Natural killer cell (primary cell): ENCODE measurements around the gene ALOXE3. TPM values are rescaled to one million over a fixed set of nuclear protein-coding genes. Genes with fewer than 3 reads are reported as not detected.

Experiments
- ATAC-seq, 3 donors: fragments of 150-1000 bp in 2 of 3; fragments of 200-7000 bp in 1 of 3; cut with Tn5 transposase; 1 replicate in 1 of 3; 2 replicates in 2 of 3; pipeline ENCODE4 v1.10.0; 2021; ENCODE audit warnings: mild to moderate bottlenecking in 2 of 3, moderate library complexity in 2 of 3
- DNase-seq, 2 donors: peaks; one replicate each; pipeline versions ENCODE4 v3.0.0 to v3.0.0-alpha.2; 2013 to 2021; ENCODE audit warnings: mixed read lengths in 1 of 2
- H3K27ac ChIP-seq: one replicate; pipeline ENCODE4 v1.5.1; 2013; ENCODE audit warnings: mild to moderate bottlenecking, low read length
- H3K27me3 ChIP-seq: one replicate; pipeline ENCODE4 v1.6.1; 2013; ENCODE audit warnings: low read length; ENCODE audit not compliant: control insufficient read depth, insufficient read depth
- H3K36me3 ChIP-seq: one replicate; pipeline ENCODE4 v1.6.1; 2013; ENCODE audit warnings: low read length; ENCODE audit not compliant: control insufficient read depth, insufficient read depth
- H3K4me1 ChIP-seq: one replicate; pipeline ENCODE4 v1.6.1; 2013; ENCODE audit warnings: low read length; ENCODE audit not compliant: control insufficient read depth, insufficient read depth
- H3K4me3 ChIP-seq: one replicate; pipeline ENCODE4 v1.5.1; 2013; ENCODE audit warnings: low read length
- H3K9me3 ChIP-seq: one replicate; pipeline ENCODE4 v1.6.1; 2013; ENCODE audit warnings: low read length; ENCODE audit not compliant: control insufficient read depth, insufficient read depth
- H3K27ac Mint-ChIP-seq, 2 donors: one replicate each; pipeline ENCODE4 v1.8.0; 2022; ENCODE audit warnings: mild to moderate bottlenecking in 2 of 2, mixed read lengths in 2 of 2, moderate library complexity in 1 of 2
- H3K27me3 Mint-ChIP-seq, 2 donors: one replicate each; pipeline ENCODE4 v1.8.0; 2022; ENCODE audit warnings: low read depth in 2 of 2, mixed read lengths in 2 of 2
- H3K36me3 Mint-ChIP-seq: one replicate; pipeline ENCODE4 v1.8.0; 2022; ENCODE audit warnings: mixed read lengths
- H3K4me1 Mint-ChIP-seq, 2 donors: one replicate each; pipeline ENCODE4 v1.8.0; 2022; ENCODE audit warnings: mixed read lengths in 2 of 2
- H3K4me3 Mint-ChIP-seq: one replicate; pipeline ENCODE4 v1.8.0; 2022; ENCODE audit warnings: mild to moderate bottlenecking, moderate library complexity, mixed read lengths
- H3K9me3 Mint-ChIP-seq, 2 donors: one replicate each; pipeline ENCODE4 v1.8.0; 2022; ENCODE audit warnings: mixed read lengths in 2 of 2
- CTCF ChIP-seq: fragments of 200-600 bp; IDR thresholded peaks from one replicate; pipeline ENCODE4 v1.8.0; 2022; ENCODE audit warnings: antibody characterized with exemption
- WGBS: methylation state at CpG from one replicate; pipeline ENCODE4 v1.1.7; 2013; ENCODE audit warnings: missing lambda C conversion rate; ENCODE audit not compliant: insufficient coverage; 5-methylcytosine and 5-hydroxymethylcytosine counted together
- intact Hi-C: fragments of 100-400 bp; cut with micrococcal nuclease; formaldehyde crosslinking; loops from one replicate; pipeline ENCODE4 v1.14.2; 2022
- total RNA-seq, 4 donors: library from RNA; stranded (reverse); fragments of 120-200 nt in 1 of 4; gene quantifications; one replicate each; pipeline versions ENCODE4 v1.2.3 to v1.2.4, GENCODE V29; 2013 to 2022

The ALOXE3 gene
- total RNA-seq, 3 donors from 2014 or later (not counting 1 experiment from before 2014, with no cell fraction given) = not detected

DNA sequence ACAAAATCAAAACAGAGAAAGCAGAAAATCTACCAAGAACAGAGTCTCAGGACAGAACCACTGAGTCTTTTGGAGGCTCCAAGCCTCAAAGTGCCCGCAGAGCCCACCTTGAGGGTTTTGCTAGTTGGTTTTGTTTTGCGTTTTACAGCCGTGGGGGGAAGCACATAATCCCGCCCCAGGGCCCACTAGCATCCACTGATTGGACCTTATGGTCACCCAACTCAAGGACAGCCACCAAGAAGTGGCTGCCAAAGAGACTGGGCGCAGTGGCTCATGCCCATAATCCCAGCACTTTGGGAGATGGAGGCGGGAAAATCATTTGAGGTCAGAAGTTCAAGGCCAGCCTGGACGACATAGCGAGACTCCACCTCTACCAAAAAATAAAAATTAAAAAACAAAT, 69.6 kb downstream of the ALOXE3 start:
- no peak overlapping the region for H3K4me3 ChIP-seq
- ATAC-seq (no peak), DNase-seq (no peak)
- no peak for TF ChIP-seq CTCF
- Mint-ChIP-seq H3K27me3 (no peaks in the 10 kb centered on the region), H3K4me1 (no peaks in the 10 kb centered on the region), H3K36me3 (no peaks in the 10 kb centered on the region), H3K9me3 (no peaks in the 10 kb centered on the region), H3K27ac (no peak overlapping the region), H3K4me3 (no peak overlapping the region)
- no peaks in the 10 kb centered on the region for H3K4me1 ChIP-seq
- no peaks in the 10 kb centered on the region for H3K36me3 ChIP-seq
- 90% methylated on average over 8 of the region's 8 CpGs for WGBS
- no peaks in the 10 kb centered on the region for H3K9me3 ChIP-seq
- no peak overlapping the region for H3K27ac ChIP-seq
- no peaks in the 10 kb centered on the region for H3K27me3 ChIP-seq
- intact Hi-C loops = no loop called here

- no peaks in the 10 kb centered on the region for H3K36me3 Mint-ChIP-seq
- no peaks in the 10 kb centered on the region for H3K4me1 Mint-ChIP-seq
- no peaks in the 10 kb centered on the region for H3K4me1 ChIP-seq
- DNase-seq (no peak), ATAC-seq (no peak)
- no peaks in the 10 kb centered on the region for H3K27me3 Mint-ChIP-seq
- no peak overlapping the region for H3K4me3 Mint-ChIP-seq
- intact Hi-C loops = no loop called here
- 90% methylated on average over 12 of the region's 12 CpGs for WGBS
- no peaks in the 10 kb centered on the region for H3K9me3 ChIP-seq
- H3K27me3 ChIP-seq = no peaks in the 10 kb centered on the region
- H3K36me3 ChIP-seq = no peaks in the 10 kb centered on the region
- H3K27ac Mint-ChIP-seq = no peak overlapping the region
- TF ChIP-seq CTCF = no peak
- no peak overlapping the region for H3K4me3 ChIP-seq
- H3K9me3 Mint-ChIP-seq = no peaks in the 10 kb centered on the region
- H3K27ac ChIP-seq = no peak overlapping the region
Measured at GRCh38 chr17:8048236-8048635, 70.1 kb downstream of the ALOXE3 start.

GRCh38 chr17:8047769-8048110, 70.6 kb downstream of the ALOXE3 start:
- H3K27me3 ChIP-seq = no peaks in the 10 kb centered on the region
- Mint-ChIP-seq H3K4me3 (no peak overlapping the region), H3K4me1 (no peaks in the 10 kb centered on the region), H3K27me3 (no peaks in the 10 kb centered on the region), H3K27ac (no peak overlapping the region), H3K36me3 (no peaks in the 10 kb centered on the region), H3K9me3 (no peaks in the 10 kb centered on the region)
- no peak overlapping the region for H3K27ac ChIP-seq
- no peak for TF ChIP-seq CTCF
- H3K36me3 ChIP-seq = no peaks in the 10 kb centered on the region
- H3K4me3 ChIP-seq = no peak overlapping the region
- DNase-seq (no peak), ATAC-seq (no peak)
- intact Hi-C loops = no loop called here
- no peaks in the 10 kb centered on the region for H3K4me1 ChIP-seq
- 89% methylated on average over 4 of the region's 4 CpGs for WGBS
- no peaks in the 10 kb centered on the region for H3K9me3 ChIP-seq

GRCh38 chr17:8046929-8047768, 71.2 kb downstream of the ALOXE3 start:
- DNase-seq (no peak), ATAC-seq (no peak)
- H3K27me3 ChIP-seq = no peaks in the 10 kb centered on the region
- Mint-ChIP-seq H3K27me3 (no peaks in the 10 kb centered on the region), H3K4me1 (no peaks in the 10 kb centered on the region), H3K4me3 (no peak overlapping the region), H3K9me3 (no peaks in the 10 kb centered on the region), H3K27ac (no peak overlapping the region), H3K36me3 (no peaks in the 10 kb centered on the region)
- intact Hi-C loops = no loop called here
- H3K36me3 ChIP-seq = no peaks in the 10 kb centered on the region
- no peaks in the 10 kb centered on the region for H3K9me3 ChIP-seq
- no peak for TF ChIP-seq CTCF
- H3K4me3 ChIP-seq = no peak overlapping the region
- no peaks in the 10 kb centered on the region for H3K4me1 ChIP-seq
- 86% methylated on average over 24 of the region's 24 CpGs for WGBS
- H3K27ac ChIP-seq = no peak overlapping the region
